ENCODE measurements around the gene TENT4B.
"Not testable (repeated sequence)": the region's sequence is repeated elsewhere in the genome, so short reads cannot be mapped to it uniquely, and the experiment has no call there.

The TENT4B gene

DNA sequence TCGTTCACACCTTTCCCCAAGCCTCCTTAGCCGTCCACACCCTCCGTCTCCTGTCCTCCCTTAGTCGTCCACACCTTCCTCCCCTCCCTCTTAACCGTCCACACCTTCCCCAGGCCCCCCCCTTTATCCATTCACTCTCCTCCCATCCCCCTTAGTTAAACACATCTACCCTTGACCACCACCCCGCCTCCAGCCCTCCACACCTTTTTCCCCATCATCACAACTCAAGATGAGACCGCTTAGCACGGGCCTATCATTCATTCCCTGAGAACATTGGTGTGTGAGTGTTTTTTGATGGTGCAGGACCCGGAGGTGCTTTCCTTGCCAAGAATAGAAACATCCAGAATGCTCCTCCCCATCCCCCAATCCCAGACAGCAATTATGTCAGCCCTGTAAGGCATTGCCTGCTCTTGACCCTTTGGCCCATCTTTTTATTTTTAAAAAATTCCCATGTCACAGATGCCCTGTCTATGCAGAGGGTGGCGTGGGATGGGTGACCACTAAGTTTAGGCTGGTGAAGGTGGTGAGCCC is 1.4 kb downstream of the TENT4B start:
- DNase-seq (ENCODE audit: low read depth in 2 of 2), result no peak

DNA sequence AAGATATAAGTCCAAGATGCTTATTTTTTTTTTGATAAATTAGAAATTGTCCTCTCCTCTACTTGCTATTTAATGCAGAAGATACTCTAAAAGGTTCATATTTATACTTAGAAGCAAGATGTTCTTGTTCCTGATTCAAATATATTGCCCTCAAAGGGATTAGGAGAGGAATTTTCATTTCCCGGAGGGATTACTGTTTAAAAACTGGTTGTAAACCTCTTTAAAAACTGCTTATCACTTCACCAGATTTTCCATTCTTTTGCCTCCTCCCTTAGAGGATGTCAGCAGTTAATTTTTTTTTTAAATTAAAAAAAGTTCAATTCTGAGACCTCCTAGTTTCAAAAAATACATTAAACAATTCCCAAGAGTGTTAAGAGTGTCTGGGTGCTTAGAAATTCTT is 2.8 kb downstream of the TENT4B start:
- no peak for DNase-seq (ENCODE audit: low read depth in 2 of 2)

DNA sequence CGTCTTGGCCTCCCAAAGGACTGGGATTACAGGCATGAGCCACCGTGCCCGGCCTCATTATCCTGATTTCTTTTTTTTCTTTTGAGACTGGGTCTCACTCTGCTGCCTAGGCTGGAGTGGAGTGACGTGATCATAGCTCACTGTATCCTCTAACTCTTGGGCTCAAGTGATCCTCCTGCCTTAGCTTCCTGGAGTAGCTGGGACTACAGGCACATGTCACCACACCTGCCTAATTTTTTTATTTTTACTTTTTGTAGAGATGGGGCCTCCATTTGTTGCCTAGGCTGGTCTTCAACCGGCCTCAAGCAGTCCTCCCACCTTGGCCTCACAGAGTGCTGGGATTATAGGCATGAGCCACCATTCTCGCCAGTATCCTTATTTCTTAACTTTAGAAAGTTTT is 3.5 kb downstream of the TENT4B start:
- no peak for DNase-seq (ENCODE audit: low read depth in 2 of 2)

DNA sequence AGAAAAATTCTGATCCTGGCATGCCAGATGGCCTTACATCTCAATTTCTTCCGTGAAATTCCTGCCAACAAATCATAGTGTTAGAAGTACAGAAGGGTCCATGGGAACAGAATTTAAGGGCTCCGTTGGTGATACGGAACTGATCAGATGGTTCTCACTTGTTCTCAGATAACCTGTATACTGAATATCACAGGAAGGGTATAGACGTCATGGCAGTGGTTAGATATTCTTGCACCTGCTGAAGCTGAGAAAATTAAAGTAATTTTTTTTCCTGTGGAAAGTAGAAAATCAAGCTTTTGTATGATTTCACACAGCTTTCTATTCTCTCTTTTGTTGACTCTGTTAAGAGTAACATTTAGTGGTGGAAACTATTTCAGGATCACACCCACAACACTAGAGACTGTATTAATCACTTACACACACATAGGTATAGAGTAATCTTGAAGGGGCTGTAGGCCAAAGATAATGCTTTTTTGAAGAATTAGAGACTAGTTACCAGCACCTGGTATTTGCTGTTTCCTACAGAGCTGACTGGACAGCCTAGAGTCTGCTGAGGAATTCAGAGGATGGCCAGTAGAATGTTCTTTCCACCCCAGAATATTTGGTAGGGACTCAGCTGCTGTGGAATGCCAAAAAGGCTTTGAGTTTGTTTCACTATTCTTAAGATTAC is 7.5 kb downstream of the TENT4B start:
- no peak for DNase-seq (ENCODE audit: low read depth in 2 of 2)

DNA sequence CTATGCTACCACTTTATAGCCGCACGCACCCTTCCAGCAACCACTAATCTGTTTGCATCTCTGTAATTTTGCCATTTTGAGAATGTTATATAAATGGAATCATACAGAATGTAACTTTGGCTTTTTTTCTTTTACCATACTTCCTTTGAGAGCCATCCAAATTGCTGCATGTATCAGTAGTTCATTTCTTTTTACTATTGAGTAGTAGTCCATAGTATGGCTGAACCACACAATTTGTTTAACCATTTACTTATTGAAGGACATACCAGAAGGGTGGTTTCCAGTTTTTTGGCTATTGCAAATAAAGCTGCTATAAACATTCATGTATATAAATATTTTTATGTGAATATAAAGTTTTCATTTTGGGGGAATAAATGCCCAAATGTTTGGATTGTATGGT is 8.8 kb downstream of the TENT4B start:
- no peak for DNase-seq (ENCODE audit: low read depth in 2 of 2)

DNA sequence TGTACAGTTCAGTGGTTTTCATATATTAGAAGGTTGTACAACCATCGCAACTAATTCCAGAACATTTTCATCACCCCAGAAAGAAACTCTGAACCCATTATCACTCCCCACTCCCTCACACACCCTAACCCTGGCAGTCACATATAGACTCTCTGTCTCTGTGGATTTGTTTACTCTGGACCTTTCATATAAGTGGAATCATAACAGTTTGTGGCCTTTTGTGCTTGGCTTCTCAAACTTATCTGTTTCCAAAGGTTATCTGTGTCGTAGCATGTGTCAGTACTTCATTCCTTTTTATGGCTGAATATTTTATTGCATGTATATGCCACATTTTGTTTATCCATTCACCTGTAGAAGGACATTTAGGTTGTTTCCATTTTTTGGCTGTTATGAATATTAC is 12.4 kb downstream of the TENT4B start:
- DNase-seq (ENCODE audit: low read depth in 2 of 2), result no peak

DNA sequence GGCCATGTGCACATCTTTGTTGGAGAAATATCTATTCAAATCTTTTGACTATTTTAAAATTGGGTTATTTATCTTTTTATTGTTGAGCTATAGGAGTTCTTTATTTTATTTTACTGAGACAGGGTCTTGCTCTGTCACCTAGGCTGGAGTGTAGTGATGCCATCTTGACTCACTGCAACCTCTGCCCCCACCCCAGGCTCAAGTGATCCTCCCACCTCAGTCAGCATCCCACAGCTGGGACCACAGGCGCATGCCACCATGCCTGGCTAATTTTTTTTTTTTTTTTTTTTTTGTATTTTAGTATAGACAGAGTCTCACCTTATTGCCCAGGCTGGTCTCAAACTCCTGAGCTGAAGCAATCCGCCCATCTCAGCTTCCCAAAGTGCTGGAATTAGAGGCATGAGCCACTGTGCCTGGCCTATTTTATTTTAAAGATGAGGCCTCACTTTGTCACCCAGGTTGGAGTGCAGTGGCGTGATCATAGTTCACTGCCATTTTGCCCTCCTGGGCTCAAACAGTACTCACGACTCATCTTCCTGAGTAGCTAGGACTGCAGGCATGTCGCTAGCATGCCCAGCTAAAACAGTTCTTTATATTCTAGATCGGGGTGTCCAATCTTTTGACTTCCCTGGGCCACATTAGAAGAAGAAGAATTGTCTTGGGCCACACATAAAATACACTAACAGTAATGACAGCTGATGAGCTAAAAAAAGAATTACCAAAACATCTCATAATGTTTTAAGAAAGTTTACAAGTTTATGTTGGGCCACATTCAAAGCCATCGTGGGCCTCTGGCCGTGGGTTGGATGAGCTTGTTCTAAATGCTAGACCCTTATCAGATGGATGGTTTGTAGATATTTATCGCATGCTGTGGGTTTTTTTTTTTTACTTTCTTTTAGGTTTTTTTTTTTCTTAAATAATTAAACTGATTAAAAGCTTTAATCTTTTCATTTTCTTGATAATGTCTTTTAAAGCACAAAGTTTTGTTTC is 13.7 kb downstream of the TENT4B start:
- DNase-seq (ENCODE audit: low read depth in 2 of 2), result peak; percentile 21 to 33

DNA sequence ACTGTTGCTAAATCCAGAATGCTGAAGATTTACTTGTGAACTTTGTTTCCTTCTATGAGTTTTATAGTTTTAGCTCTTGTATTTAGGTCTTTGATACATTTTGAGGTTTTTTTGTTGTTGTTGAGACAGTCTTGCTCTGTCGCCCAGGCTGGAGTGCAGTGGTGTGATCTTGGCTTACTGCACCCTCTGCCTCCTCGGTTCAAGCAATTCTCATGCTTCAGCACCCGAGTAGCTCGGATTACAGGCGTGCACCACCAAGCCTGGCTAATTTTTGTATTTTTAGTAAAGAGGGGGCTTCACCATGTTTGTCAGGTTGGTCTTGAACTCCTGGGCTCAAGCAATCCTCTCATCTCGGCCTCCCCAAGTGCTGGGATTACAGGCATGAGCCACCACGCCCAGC is 14.4 kb downstream of the TENT4B start:
- no peak for DNase-seq (ENCODE audit: low read depth in 2 of 2)

DNA sequence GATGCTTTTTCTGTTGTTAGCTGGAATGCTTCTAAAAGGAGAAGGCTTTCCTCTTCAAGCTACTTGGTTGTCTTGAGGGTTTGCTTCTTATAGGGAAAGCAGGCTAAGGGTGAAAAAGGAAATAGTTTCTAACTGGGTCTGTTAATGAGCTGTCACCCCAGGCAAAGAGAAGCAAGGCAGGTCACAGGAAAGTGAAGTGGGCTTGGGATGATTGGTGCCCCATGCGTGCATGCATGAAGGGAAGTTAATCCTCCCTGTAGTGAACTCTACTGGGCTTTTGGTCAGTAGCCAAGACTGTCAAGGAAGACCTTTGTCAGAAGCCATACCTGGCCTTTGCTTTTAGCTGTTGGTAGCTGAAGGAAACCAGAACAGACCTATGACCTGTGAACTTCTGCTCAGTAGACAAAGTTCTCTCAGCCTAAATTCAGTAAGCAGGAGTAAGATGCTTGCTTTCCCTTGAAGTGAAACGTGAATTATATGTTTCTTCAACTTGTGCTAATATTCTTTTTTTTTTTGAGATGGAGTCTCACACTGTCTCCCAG is 16.5 kb downstream of the TENT4B start:
- no peak for DNase-seq (ENCODE audit: low read depth in 2 of 2)

DNA sequence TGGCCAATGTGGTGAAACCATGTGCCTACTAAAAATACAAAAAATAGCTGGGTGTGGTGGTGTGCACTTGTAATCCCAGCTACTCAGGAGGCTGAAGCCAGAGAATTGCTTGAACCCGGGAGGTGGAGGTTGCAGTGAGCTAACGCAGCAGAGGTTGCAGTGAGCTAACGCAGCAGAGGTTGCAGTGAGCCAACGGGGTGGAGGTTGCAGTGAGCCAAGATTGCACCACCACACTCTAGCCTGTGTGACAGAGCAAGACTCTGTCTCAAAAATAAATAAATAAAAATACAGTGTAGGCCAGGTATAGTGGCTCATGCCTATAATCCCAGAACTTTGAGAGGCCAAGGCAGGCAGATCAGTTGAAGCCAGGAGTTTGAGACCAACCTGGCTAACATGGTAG is 18.7 kb downstream of the TENT4B start:
- DNase-seq (ENCODE audit: low read depth in 2 of 2), result not testable (repeated sequence)

DNA sequence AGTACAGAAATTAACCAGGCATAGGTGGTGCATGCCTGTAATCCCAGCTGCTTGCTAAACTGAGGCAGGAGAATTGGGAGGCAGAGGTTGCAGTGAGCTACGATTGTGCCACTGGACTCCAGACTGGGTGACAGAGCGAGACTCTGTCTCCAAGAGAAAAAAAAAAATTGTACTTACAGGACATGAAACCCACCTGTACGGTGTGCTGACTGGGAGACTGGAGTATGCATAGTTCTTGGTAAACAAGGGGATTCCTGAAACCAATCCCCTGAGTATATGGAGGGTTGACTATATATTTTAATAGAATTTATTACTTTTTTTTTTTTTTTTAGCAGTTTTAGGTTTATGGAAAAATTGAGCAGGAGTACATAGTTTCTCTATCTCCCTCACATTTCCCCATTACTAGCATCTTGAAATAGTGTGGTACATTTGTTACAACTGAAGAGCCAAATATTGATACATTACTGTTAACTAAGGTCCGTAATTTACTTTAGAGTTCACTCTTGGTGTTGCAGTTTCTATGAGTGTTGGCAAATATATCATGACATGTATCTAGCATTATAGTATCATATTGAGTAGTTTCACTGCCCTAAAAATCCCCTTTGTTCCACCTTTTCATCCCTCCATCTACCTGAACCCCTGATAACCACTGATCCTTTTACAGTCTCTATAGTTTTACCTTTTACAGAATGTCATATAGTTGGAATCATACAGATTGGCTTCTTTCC is 19.3 kb downstream of the TENT4B start:
- DNase-seq (ENCODE audit: low read depth in 2 of 2), result no peak

DNA sequence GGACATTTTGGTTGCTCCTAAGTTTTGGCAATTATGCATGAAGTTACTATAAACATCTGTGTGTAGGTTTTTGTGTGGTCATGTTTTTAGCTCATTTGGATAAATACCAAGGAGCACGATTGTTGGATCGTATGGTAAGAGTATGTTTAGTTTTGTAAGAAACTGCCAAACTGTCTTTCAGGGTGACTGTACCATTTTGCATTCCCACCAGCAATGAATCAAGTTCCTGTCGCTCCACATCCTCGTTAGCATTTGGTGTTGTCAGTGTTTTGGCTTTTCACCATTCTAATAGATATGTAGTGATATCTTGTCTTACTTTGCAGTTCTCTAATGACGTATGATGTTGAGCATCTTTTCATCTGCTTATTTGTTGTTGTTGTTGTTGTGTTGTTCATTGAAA is 20.2 kb downstream of the TENT4B start:
- no peak for DNase-seq (ENCODE audit: low read depth in 2 of 2)

DNA sequence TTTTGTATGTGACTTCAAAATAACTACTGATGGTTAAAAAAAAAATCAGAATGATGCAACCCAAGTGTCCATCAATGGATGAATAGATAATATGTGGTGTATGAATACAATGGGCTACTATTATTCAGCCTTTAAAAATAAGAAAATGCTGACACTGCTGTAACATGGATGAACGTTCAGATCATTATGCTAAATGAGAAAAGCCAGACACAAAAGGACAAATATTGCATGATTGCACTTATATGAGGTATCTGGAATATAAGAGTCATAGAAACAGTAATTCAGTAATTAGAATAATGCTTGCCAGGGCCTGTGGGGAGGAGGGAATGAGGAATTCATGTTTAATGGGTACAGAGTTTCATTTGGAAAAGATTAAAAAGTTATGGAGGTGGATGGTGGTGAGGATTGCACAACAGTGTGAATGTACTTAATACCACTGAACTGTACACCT is 25.4 kb downstream of the TENT4B start:
- no peak for DNase-seq (ENCODE audit: low read depth in 2 of 2)

DNA sequence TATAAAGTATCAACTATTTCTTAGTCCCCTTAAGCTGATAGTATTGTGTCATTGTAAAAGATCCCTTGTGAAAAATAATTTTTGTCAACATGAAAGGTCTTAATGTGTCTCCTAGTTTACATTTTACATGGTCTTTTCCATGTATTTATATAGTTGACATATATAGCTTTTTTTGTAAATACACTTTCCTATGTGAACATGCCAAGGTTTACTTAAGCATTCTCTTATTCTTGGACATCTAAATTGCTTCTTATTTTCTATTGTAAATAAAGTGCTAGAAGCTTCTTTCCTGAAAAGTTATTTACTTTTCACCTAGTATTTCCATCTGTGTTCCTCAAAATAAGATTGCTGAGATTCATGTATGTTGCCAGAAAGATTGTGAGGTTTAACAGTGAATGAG is 29.3 kb downstream of the TENT4B start:
- no peak for DNase-seq (ENCODE audit: low read depth in 2 of 2)

DNA sequence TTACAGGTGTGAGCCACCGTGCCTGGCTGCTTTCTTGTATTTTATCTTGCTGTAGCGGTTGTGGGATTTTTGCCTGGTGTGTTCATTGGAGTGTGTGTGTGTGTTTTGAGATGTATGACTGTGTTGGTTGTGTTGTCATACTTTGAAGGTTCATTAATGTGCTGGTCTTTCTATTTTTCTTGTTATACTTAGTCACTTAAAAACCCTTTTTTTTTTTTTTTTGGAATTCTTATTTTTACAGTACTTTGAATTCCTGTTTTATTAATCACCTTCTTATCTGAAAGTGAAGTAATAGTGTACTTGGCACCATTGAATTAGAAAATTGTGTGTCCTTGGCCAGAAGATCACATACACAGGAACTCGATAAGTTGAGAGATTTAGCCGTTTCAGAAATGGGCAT is 30.2 kb downstream of the TENT4B start:
- no peak for DNase-seq (ENCODE audit: low read depth in 2 of 2)

DNA sequence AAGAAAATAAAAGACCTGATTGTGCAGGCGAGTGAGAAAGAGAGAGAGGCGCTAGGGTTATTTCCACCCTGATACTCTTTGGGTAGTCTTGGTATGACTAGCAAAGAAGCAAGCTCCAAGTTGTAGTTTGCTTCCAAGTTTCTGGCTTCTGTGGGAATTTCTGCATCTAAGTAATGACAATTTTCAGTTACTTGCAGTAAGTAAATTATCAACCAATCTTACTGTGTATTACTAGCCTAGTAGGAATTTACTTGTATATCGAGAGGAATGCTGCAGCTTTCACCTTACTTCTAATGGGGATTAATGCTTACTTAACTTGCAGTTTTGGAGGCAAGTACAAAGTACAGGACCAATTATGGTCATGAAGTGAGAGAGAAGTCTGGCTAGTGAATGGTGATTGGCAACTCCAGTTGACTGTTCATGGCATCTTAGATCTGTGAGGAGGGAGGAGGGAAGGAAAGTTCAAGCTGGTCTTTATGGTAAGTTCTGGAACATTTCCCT is 31.9 kb downstream of the TENT4B start:
- DNase-seq (ENCODE audit: low read depth in 2 of 2), result no peak

DNA sequence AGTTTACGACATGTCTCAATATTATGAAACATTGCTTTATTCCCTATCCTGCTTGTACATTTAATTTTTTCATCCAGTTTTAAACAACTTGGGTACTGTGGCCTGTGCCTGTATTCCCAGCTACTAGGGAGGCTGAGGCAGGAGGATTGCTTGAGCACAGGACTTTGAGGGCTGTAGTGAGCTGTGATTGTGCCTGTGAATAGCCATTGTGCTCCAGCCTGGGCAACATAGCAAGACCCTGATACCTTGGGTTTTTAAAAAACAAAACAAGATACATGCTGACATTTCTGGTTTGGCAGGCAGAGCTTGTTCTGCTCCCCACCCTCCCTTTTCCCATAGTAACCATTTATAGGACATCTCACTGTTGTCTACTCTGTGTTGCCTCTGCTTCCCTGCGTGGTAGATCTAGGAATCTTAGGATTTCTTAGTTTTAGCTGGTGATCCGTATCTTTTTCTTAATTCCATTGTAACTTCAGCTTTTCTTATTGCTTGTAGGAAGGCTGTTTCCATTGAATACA is 35.6 kb downstream of the TENT4B start:
- no peak for DNase-seq (ENCODE audit: low read depth in 2 of 2)

DNA sequence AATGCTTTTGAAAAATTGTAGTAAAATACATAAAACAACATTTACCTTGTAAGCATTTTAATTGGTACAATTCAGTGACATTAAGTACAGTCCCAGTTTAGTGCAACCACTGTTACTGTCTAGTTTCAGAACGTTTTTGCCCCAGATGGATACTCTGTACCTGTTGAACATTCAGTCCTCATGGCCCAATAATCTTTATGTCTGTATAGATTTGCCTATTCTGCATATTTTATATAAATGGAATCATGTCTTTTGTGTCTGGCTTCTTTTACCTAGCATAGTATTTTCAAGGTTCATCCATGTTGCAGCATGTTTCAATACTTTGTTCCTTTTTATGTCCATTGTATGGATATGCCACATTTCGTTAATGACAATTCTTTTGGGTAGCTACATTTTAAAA is 37.2 kb downstream of the TENT4B start:
- DNase-seq (ENCODE audit: low read depth in 2 of 2), result no peak

DNA sequence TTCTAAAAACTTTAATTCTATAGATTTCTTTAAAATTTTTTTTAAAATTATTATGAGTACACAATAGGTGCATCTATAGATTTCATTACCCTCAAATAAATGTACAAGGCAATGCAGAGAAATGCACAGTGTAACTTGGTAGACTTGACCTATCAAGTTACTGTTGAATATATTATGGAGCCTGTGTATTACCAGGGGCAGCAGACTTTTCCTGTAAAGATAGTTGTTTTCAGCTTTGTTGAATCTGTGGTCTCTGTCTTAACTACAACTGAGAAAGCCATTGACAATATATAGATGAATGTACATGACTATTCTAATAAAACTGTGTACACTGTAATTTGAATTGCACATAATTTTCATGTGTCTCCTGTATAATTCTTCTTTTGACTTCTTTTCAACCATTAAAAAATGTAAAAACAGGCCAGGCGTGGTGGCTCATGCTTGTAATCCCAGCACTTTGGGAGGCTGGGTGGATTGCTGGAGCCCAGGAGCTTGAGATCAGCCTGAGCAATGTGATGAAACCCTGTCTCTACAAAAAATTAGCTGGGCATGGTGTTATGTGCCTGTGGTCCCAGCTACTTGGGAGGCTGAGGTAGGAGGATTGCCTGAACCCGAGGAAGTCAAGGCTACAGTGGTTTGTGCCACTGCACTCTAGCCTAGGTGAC is 39.4 kb downstream of the TENT4B start:
- DNase-seq (ENCODE audit: low read depth in 2 of 2), result no peak

DNA sequence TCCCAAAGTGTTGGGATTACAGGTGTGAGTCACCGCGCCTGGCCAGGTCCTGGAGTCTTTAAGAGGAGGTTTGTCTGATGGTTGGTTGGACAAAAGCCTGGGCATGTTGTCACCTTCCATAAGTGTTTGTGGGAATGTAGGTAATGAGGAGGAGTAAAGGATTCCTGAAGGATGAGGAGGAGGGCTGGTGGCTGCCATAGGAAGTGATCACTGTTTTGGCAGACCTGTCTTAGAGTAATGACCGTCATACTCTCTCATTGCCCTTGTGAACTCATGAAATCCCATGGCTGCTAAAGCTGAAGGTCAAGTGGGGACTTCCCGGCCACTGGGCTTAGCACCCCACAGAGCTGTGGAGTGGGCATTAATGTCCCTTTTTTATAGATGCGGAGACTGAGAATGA is 40.5 kb downstream of the TENT4B start:
- DNase-seq (ENCODE audit: low read depth in 2 of 2), result no peak

DNA sequence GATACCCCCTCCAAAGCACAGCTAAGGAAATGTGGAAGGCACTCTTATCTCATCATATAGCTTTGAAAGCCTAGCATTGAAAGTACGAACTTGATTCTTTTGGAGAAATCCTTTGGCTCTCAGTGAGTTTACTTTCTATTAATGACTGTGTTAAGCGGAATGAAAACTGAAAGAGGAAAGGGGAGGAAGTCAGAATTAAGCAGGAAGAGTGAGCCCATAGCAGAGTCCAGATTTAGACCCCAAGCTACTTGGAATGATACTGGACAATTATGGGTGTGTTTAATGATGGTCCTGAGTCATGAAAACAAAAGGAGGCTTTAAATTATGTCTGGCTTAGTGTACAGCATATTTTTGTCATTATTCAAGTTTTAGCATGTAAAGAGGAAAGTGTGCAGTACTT is 42.2 kb downstream of the TENT4B start:
- no peak for DNase-seq (ENCODE audit: low read depth in 2 of 2)
